ENCODE results near the gene CNTROB. TPM values are rescaled to one million over a fixed set of nuclear protein-coding genes. Genes with fewer than 3 reads are reported as not detected.

The CNTROB gene
- total RNA-seq, 1 donor from 2014 or later, result 25.3 TPM

- FAIRE-seq (no peak), DNase-seq (ENCODE audit: low spot score in 2 of 2) (no peak)
Observed at GRCh38 chr17:7977805-7978204, 45.8 kb downstream of the CNTROB start.

GRCh38 chr17:7982173-7982572, 50.2 kb downstream of the CNTROB start:
- DNase-seq (ENCODE audit: low spot score in 2 of 2) (no peak), FAIRE-seq (no peak)

- DNase-seq (ENCODE audit: low spot score in 2 of 2) (no peak), FAIRE-seq (no peak)
Observed at GRCh38 chr17:7982666-7983065, 50.7 kb downstream of the CNTROB start.

GRCh38 chr17:7984904-7985303, 52.9 kb downstream of the CNTROB start:
- DNase-seq (ENCODE audit: low spot score in 2 of 2), result no peak
- no peak for FAIRE-seq

GRCh38 chr17:7987112-7987893, 55.3 kb downstream of the CNTROB start:
- DNase-seq (ENCODE audit: low spot score in 2 of 2) (no peak), FAIRE-seq (no peak)

- peak; percentile 42 for FAIRE-seq
- DNase-seq (ENCODE audit: low spot score in 2 of 2), result peak; percentile 66 to 74
Observed at GRCh38 chr17:7988750-7989178, 56.8 kb downstream of the CNTROB start.

GRCh38 chr17:7989781-7990655, 58.0 kb downstream of the CNTROB start:
- FAIRE-seq, result no peak
- DNase-seq (ENCODE audit: low spot score in 2 of 2), result peak; percentile 77 to 83

GRCh38 chr17:7992516-7992915, 60.5 kb downstream of the CNTROB start:
- DNase-seq (ENCODE audit: low spot score in 2 of 2) (no peak), FAIRE-seq (no peak)

GRCh38 chr17:7992924-7993323, 60.9 kb downstream of the CNTROB start:
- DNase-seq (ENCODE audit: low spot score in 2 of 2) (no peak), FAIRE-seq (no peak)

- no peak for DNase-seq (ENCODE audit: low spot score in 2 of 2)
- FAIRE-seq, result no peak
Observed at GRCh38 chr17:7993972-7994589, 62.1 kb downstream of the CNTROB start.

- DNase-seq (ENCODE audit: low spot score in 2 of 2) (no peak), FAIRE-seq (no peak)
Observed at GRCh38 chr17:7995724-7996123, 63.7 kb downstream of the CNTROB start.

GRCh38 chr17:7997186-7997585, 65.2 kb downstream of the CNTROB start:
- DNase-seq (ENCODE audit: low spot score in 2 of 2), result peak in 1 of 2 donors; percentile 5
- no peak for FAIRE-seq

Small RNA genes within 50 kb of the gene (small RNA-seq; reads per million reads assigned to genes)
- 131 reads per million, percentile 98 among the genes with 10 or more reads in this experiment for gene SCARNA21

Other genes with a start within 250 kb of the CNTROB start
- 6.9 TPM for gene TP53, start 244.7 kb upstream of the CNTROB start, total RNA-seq
- 11.8 TPM for gene WRAP53, start 243.7 kb upstream of the CNTROB start, total RNA-seq
- 17.5 TPM for gene EFNB3, start 227.0 kb upstream of the CNTROB start, total RNA-seq
- gene DNAH2, start 214.5 kb upstream of the CNTROB start, total RNA-seq, result 1.2 TPM
- 15.1 TPM for gene KDM6B, start 98.0 kb upstream of the CNTROB start, total RNA-seq
- gene TMEM88, start 77.1 kb upstream of the CNTROB start, total RNA-seq, result 1.2 TPM
- gene NAA38, start 74.6 kb upstream of the CNTROB start, total RNA-seq, result 30.2 TPM
- gene CYB5D1, start 74.2 kb upstream of the CNTROB start, total RNA-seq, result 15.1 TPM
- 276 TPM for gene CHD3, start 43.4 kb upstream of the CNTROB start, total RNA-seq
- gene RNF227, start 15.9 kb upstream of the CNTROB start, total RNA-seq, result 8.2 TPM
- 1.2 TPM for gene KCNAB3, start 2.4 kb upstream of the CNTROB start, total RNA-seq
- gene TRAPPC1, start 260 bp upstream of the CNTROB start, total RNA-seq, result 14.3 TPM
- gene GUCY2D, start 70.4 kb downstream of the CNTROB start, total RNA-seq, result under 0.01 TPM
- gene ALOX15B, start 106.9 kb downstream of the CNTROB start, total RNA-seq, result under 0.01 TPM
- gene ALOX12B, start 155.5 kb downstream of the CNTROB start, total RNA-seq, result not detected
- gene ALOXE3, start 186.3 kb downstream of the CNTROB start, total RNA-seq, result 0.82 TPM
- 1.2 TPM for gene HES7, start 191.9 kb downstream of the CNTROB start, total RNA-seq
- gene PER1, start 220.2 kb downstream of the CNTROB start, total RNA-seq, result 6.5 TPM
- 23.6 TPM for gene VAMP2, start 230.7 kb downstream of the CNTROB start, total RNA-seq
- 23.6 TPM for gene TMEM107, start 244.2 kb downstream of the CNTROB start, total RNA-seq